Loucy (cell line): ENCODE results near the gene NGEF.

Experiments
- H2AFZ ChIP-seq: fragments of 200-600 bp; sonication (generic); 2 replicates; pipeline ENCODE4 v1.6.0; 2016; ENCODE audit warnings: antibody characterized with exemption, mild to moderate bottlenecking, low read length, moderate library complexity
- H3F3A ChIP-seq: fragments of 200-600 bp; 2 replicates; pipeline ENCODE4 v1.6.0; 2016; ENCODE audit warnings: antibody characterized with exemption, low read depth, mild to moderate bottlenecking
- H3K27me3 ChIP-seq: fragments of 200-600 bp; sonication (generic); 2 replicates; pipeline ENCODE4 v1.6.1; 2014; ENCODE audit warnings: low read length, mild to moderate bottlenecking; ENCODE audit not compliant: insufficient read depth, poor library complexity, severe bottlenecking
- H3K36me3 ChIP-seq: fragments of 200-600 bp; sonication (generic); 2 replicates; pipeline ENCODE4 v1.6.1; 2016; ENCODE audit warnings: low read length; ENCODE audit not compliant: insufficient read depth
- H3K4me1 ChIP-seq: fragments of 200-600 bp; sonication (generic); 2 replicates; pipeline ENCODE4 v1.5.1; 2014; ENCODE audit warnings: low read length, mild to moderate bottlenecking; ENCODE audit not compliant: insufficient read depth, poor library complexity, severe bottlenecking
- H3K4me2 ChIP-seq: fragments of 200-600 bp; sonication (generic); 2 replicates; pipeline ENCODE4 v1.6.0; 2014; ENCODE audit warnings: antibody characterized with exemption, low read length, low read depth, mild to moderate bottlenecking; ENCODE audit not compliant: poor library complexity, severe bottlenecking
- H3K4me3 ChIP-seq: fragments of 200-600 bp; sonication (generic); 2 replicates; pipeline ENCODE4 v1.5.1; 2014; ENCODE audit warnings: low read length, mild to moderate bottlenecking, mixed read lengths; ENCODE audit not compliant: poor library complexity, severe bottlenecking
- H3K79me2 ChIP-seq: fragments of 200-600 bp; sonication (generic); 2 replicates; pipeline ENCODE4 v1.6.1; 2014; ENCODE audit warnings: low read length; ENCODE audit not compliant: insufficient read depth
- H3K9ac ChIP-seq: fragments of 200-600 bp; sonication (generic); 2 replicates; pipeline ENCODE4 v1.6.0; 2014; ENCODE audit warnings: mild to moderate bottlenecking, low read depth, low read length, moderate library complexity; ENCODE audit not compliant: poor library complexity, severe bottlenecking
- H3K9me2 ChIP-seq: fragments of 200-600 bp; sonication (generic); replicated peaks from 2 replicates; pipeline ENCODE4 v1.6.1; 2016; ENCODE audit warnings: low read depth, low read length, mixed read lengths
- H3K9me3 ChIP-seq: fragments of 200-600 bp; sonication (generic); 2 replicates; pipeline ENCODE4 v1.6.1; 2014; ENCODE audit warnings: mild to moderate bottlenecking, antibody characterized with exemption, low read length, low read depth; ENCODE audit not compliant: insufficient read depth
- H4K20me1 ChIP-seq: fragments of 200-600 bp; sonication (generic); 2 replicates; pipeline ENCODE4 v1.6.0; 2014; ENCODE audit warnings: antibody characterized with exemption, low read length, mild to moderate bottlenecking; ENCODE audit not compliant: insufficient read depth, poor library complexity, severe bottlenecking
- EZH2phosphoT487 ChIP-seq: fragments of 200-600 bp; IDR thresholded peaks from 2 replicates; pipeline ENCODE4 v1.6.1; 2018; ENCODE audit warnings: antibody characterized with exemption, mild to moderate bottlenecking, moderate library complexity, borderline replicate concordance
- TF ChIP-seq, protein P1 (sequence below): fragments of 200-600 bp; sonication (generic); conservative IDR thresholded peaks from 2 replicates; pipeline ENCODE4 v1.5.1; 2014; ENCODE audit warnings: mild to moderate bottlenecking, antibody characterized with exemption, low read length

The NGEF gene

DNA sequence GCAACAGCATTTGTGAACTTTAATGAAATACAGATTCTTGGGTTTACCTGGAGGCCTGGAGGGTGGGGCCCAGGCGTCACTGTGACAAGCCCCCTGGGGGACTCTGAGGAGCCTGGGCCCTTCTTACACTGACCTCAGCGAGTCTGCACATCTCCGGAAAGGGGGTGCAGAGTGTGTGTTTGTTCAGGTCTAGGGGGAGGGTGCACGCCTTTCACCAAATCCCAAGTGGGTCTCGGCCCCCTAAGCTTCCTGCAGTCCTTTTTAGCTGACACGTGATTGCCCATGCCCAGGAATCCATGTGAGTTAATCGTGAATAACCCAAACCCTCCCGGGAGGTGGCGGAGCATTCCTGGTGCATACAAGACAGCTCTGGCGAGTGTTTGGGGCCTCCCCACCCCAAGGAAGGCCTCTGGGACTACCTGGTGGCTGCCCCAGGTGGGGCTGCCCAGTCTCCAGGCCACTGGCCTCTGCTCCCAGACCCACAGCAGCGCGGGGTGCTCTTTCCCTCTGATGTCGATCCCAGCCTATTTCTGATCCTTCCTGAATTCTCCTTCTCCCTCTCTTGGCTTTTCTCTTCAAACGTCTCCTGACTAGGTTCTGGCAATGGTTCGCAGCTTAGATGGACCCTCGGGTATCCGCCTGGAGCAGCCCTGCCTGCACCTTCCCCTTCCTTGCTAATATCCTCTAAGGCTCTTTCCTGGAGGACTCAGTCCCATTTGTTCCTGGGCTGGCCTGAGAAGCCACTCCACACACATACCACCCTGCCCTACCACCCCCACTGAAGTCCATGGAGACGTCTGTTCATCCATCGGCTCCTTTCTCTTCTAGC, 10.0 kb downstream of the NGEF start:
- Histone ChIP-seq H3K9ac (no peak overlapping the region), H3K4me2 (no peak overlapping the region), H3K27me3 (no peaks in the 10 kb centered on the region), H2AFZ (no peak overlapping the region), H3K9me2 (no peaks in the 10 kb centered on the region), H3F3A (no peaks in the 10 kb centered on the region), H3K36me3 (no peaks in the 10 kb centered on the region), H3K4me3 (no peak overlapping the region), H4K20me1 (no peaks in the 10 kb centered on the region), H3K79me2 (no peaks in the 10 kb centered on the region), H3K9me3 (no peaks in the 10 kb centered on the region), H3K4me1 (no peaks in the 10 kb centered on the region)
- TF ChIP-seq, protein P1, sequence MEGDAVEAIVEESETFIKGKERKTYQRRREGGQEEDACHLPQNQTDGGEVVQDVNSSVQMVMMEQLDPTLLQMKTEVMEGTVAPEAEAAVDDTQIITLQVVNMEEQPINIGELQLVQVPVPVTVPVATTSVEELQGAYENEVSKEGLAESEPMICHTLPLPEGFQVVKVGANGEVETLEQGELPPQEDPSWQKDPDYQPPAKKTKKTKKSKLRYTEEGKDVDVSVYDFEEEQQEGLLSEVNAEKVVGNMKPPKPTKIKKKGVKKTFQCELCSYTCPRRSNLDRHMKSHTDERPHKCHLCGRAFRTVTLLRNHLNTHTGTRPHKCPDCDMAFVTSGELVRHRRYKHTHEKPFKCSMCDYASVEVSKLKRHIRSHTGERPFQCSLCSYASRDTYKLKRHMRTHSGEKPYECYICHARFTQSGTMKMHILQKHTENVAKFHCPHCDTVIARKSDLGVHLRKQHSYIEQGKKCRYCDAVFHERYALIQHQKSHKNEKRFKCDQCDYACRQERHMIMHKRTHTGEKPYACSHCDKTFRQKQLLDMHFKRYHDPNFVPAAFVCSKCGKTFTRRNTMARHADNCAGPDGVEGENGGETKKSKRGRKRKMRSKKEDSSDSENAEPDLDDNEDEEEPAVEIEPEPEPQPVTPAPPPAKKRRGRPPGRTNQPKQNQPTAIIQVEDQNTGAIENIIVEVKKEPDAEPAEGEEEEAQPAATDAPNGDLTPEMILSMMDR = no peak
- no peak for TF ChIP-seq EZH2phosphoT487

DNA sequence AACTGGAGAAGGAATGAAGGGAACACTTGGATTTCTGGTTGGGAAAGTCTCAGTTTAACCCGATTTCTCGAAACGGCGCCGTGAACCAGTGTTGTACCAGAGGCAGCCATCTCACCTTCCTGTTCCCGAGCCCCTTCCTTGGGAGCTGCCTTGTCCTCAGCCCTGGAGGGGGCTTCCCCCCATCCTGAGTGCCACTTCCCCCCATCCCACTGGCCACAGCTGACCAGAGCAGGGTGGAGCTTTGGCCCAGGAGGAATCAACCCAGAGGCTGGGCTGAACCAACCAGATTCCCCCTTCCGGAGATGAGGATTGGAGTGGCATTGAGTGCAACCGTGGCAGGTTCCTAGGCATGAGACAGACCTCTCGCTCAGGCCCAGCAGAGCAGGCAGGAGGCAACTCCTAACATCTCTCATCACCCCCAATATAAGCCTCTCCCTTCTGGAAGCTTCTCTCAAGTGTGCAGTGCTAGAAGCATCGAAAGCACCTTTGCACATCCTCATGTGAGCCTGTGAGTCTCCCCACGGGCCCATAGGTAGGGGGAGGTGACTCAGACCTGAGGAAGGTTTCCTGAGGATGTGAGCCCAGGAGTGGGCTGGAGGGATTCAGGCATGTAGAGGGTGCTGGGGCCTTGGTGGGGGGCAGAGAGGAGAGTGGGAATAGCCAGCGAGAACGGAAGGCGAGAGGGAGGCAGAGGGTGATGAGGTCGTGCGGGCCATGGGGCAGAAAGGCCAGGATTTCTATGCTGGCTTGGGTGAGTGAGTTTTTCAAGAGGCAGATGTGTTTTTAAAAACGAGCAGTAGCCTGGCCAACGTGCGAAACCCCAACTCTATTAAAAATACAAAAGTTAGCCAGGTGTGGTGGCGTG, 11.9 kb downstream of the NGEF start:
- Histone ChIP-seq H3K79me2 (no peaks in the 10 kb centered on the region), H3K36me3 (no peaks in the 10 kb centered on the region), H3K4me2 (no peak overlapping the region), H3K9ac (no peak overlapping the region), H3F3A (no peaks in the 10 kb centered on the region), H2AFZ (no peak overlapping the region), H3K9me3 (no peaks in the 10 kb centered on the region), H3K4me1 (no peaks in the 10 kb centered on the region), H3K4me3 (no peak overlapping the region), H3K9me2 (no peaks in the 10 kb centered on the region), H3K27me3 (no peaks in the 10 kb centered on the region), H4K20me1 (no peaks in the 10 kb centered on the region)
- TF ChIP-seq, protein P1 = no peak
- no peak for TF ChIP-seq EZH2phosphoT487

DNA sequence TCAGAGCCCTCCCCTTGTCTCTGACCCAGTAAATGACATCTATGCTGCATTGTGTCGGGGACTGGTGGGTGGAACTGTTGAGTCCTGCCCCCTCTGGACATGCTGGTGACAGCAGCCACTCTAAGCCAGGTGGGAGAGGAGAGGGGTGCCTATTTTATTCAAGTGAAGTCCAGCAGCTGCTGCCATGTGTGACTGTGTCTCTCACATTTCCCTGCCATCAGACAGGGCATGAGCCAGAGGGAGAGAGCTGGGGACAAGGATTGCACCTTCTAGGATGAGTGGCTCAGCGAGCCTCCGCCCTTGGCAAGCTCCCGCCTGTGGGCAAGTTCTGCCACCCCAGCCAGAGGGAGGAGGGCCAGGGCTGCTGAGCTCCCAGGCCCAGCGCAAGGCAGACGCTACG, 13.7 kb downstream of the NGEF start:
- Histone ChIP-seq H3K9ac (no peak overlapping the region), H3F3A (no peaks in the 10 kb centered on the region), H3K9me2 (no peaks in the 10 kb centered on the region), H3K79me2 (no peaks in the 10 kb centered on the region), H3K36me3 (no peaks in the 10 kb centered on the region), H3K4me2 (no peak overlapping the region), H3K4me1 (no peaks in the 10 kb centered on the region), H3K9me3 (no peaks in the 10 kb centered on the region), H2AFZ (no peak overlapping the region), H3K27me3 (no peaks in the 10 kb centered on the region), H4K20me1 (no peaks in the 10 kb centered on the region), H3K4me3 (no peak overlapping the region)
- no peak for TF ChIP-seq EZH2phosphoT487
- TF ChIP-seq, protein P1 = peak; percentile 28; the same call in 1 of the 2 replicates
